Measurements from ENCODE around the gene LRFN3. TPM values are rescaled to one million over a fixed set of nuclear protein-coding genes. Genes with fewer than 3 reads are reported as not detected.
"Not testable (repeated sequence)": the region's sequence is repeated elsewhere in the genome, so short reads cannot be mapped to it uniquely, and the experiment has no call there.

Gene LRFN3
- total RNA-seq, 1 donor from 2014 or later: 9.6 TPM

- no peak for DNase-seq (ENCODE audit: low spot score)
Observed at GRCh38 chr19:35907377-35907745, 28.8 kb upstream of the LRFN3 start.

GRCh38 chr19:35908010-35908441 is 28.1 kb upstream of the LRFN3 start, which contains the start of gene TYROBP:
Gene TYROBP (minus strand): TSS chr19:35908295. CDS start chr19:35908228, 67 bp downstream.
- no peak for DNase-seq (ENCODE audit: low spot score)

GRCh38 chr19:35908973-35909683 is 27.0 kb upstream of the LRFN3 start:
- DNase-seq (ENCODE audit: low spot score): peak; percentile 71

- DNase-seq (ENCODE audit: low spot score): no peak
Observed at GRCh38 chr19:35909684-35910035, 26.5 kb upstream of the LRFN3 start.

- DNase-seq (ENCODE audit: low spot score): not testable (repeated sequence)
Observed at GRCh38 chr19:35910355-35910754, 25.8 kb upstream of the LRFN3 start.

- DNase-seq (ENCODE audit: low spot score): no peak
Observed at GRCh38 chr19:35911173-35911572, 25.0 kb upstream of the LRFN3 start.

- no peak for DNase-seq (ENCODE audit: low spot score)
Observed at GRCh38 chr19:35911790-35912189, 24.4 kb upstream of the LRFN3 start.

- no peak for DNase-seq (ENCODE audit: low spot score)
Observed at GRCh38 chr19:35913589-35913988, 22.6 kb upstream of the LRFN3 start.

GRCh38 chr19:35915443-35915842 is 20.7 kb upstream of the LRFN3 start:
- DNase-seq (ENCODE audit: low spot score): no peak

GRCh38 chr19:35919306-35919705 is 16.9 kb upstream of the LRFN3 start:
- DNase-seq (ENCODE audit: low spot score): no peak

- DNase-seq (ENCODE audit: low spot score): no peak
Observed at GRCh38 chr19:35921012-35921411, 15.2 kb upstream of the LRFN3 start.

- DNase-seq (ENCODE audit: low spot score): no peak
Observed at GRCh38 chr19:35925501-35925900, 10.7 kb upstream of the LRFN3 start.

GRCh38 chr19:35928507-35928906 is 7.7 kb upstream of the LRFN3 start:
- no peak for DNase-seq (ENCODE audit: low spot score)

- no peak for DNase-seq (ENCODE audit: low spot score)
Observed at GRCh38 chr19:35929876-35930275, 6.3 kb upstream of the LRFN3 start.

GRCh38 chr19:35931161-35931873 is 4.9 kb upstream of the LRFN3 start:
- DNase-seq (ENCODE audit: low spot score): peak; percentile 99

- no peak for DNase-seq (ENCODE audit: low spot score)
Observed at GRCh38 chr19:35931874-35932202, 4.3 kb upstream of the LRFN3 start.

GRCh38 chr19:35932291-35932936 is 3.8 kb upstream of the LRFN3 start:
- no peak for DNase-seq (ENCODE audit: low spot score)

- DNase-seq (ENCODE audit: low spot score): no peak
Observed at GRCh38 chr19:35936738-35937268, 629 bp downstream of the LRFN3 start.

- no peak for DNase-seq (ENCODE audit: low spot score)
Observed at GRCh38 chr19:35937345-35938281, 1.4 kb downstream of the LRFN3 start.

- DNase-seq (ENCODE audit: low spot score): no peak
Observed at GRCh38 chr19:35938282-35939224, 2.4 kb downstream of the LRFN3 start.
